Loucy (cell line): Measurements from ENCODE around the gene MTMR2.

Experiments used
- H2AFZ ChIP-seq: fragments of 200-600 bp; sonication (generic); 2 replicates; pipeline ENCODE4 v1.6.0; 2016; ENCODE audit warnings: antibody characterized with exemption, mild to moderate bottlenecking, low read length, moderate library complexity
- H3F3A ChIP-seq: fragments of 200-600 bp; 2 replicates; pipeline ENCODE4 v1.6.0; 2016; ENCODE audit warnings: antibody characterized with exemption, low read depth, mild to moderate bottlenecking
- H3K27me3 ChIP-seq: fragments of 200-600 bp; sonication (generic); 2 replicates; pipeline ENCODE4 v1.6.1; 2014; ENCODE audit warnings: low read length, mild to moderate bottlenecking; ENCODE audit not compliant: insufficient read depth, poor library complexity, severe bottlenecking
- H3K36me3 ChIP-seq: fragments of 200-600 bp; sonication (generic); 2 replicates; pipeline ENCODE4 v1.6.1; 2016; ENCODE audit warnings: low read length; ENCODE audit not compliant: insufficient read depth
- H3K4me1 ChIP-seq: fragments of 200-600 bp; sonication (generic); 2 replicates; pipeline ENCODE4 v1.5.1; 2014; ENCODE audit warnings: low read length, mild to moderate bottlenecking; ENCODE audit not compliant: insufficient read depth, poor library complexity, severe bottlenecking
- H3K4me2 ChIP-seq: fragments of 200-600 bp; sonication (generic); 2 replicates; pipeline ENCODE4 v1.6.0; 2014; ENCODE audit warnings: antibody characterized with exemption, low read length, low read depth, mild to moderate bottlenecking; ENCODE audit not compliant: poor library complexity, severe bottlenecking
- H3K4me3 ChIP-seq: fragments of 200-600 bp; sonication (generic); 2 replicates; pipeline ENCODE4 v1.5.1; 2014; ENCODE audit warnings: low read length, mild to moderate bottlenecking, mixed read lengths; ENCODE audit not compliant: poor library complexity, severe bottlenecking
- H3K79me2 ChIP-seq: fragments of 200-600 bp; sonication (generic); 2 replicates; pipeline ENCODE4 v1.6.1; 2014; ENCODE audit warnings: low read length; ENCODE audit not compliant: insufficient read depth
- H3K9ac ChIP-seq: fragments of 200-600 bp; sonication (generic); 2 replicates; pipeline ENCODE4 v1.6.0; 2014; ENCODE audit warnings: mild to moderate bottlenecking, low read depth, low read length, moderate library complexity; ENCODE audit not compliant: poor library complexity, severe bottlenecking
- H3K9me2 ChIP-seq: fragments of 200-600 bp; sonication (generic); replicated peaks from 2 replicates; pipeline ENCODE4 v1.6.1; 2016; ENCODE audit warnings: low read depth, low read length, mixed read lengths
- H3K9me3 ChIP-seq: fragments of 200-600 bp; sonication (generic); 2 replicates; pipeline ENCODE4 v1.6.1; 2014; ENCODE audit warnings: mild to moderate bottlenecking, antibody characterized with exemption, low read length, low read depth; ENCODE audit not compliant: insufficient read depth
- H4K20me1 ChIP-seq: fragments of 200-600 bp; sonication (generic); 2 replicates; pipeline ENCODE4 v1.6.0; 2014; ENCODE audit warnings: antibody characterized with exemption, low read length, mild to moderate bottlenecking; ENCODE audit not compliant: insufficient read depth, poor library complexity, severe bottlenecking
- EZH2phosphoT487 ChIP-seq: fragments of 200-600 bp; IDR thresholded peaks from 2 replicates; pipeline ENCODE4 v1.6.1; 2018; ENCODE audit warnings: antibody characterized with exemption, mild to moderate bottlenecking, moderate library complexity, borderline replicate concordance
- TF ChIP-seq, protein P1 (sequence below): fragments of 200-600 bp; sonication (generic); conservative IDR thresholded peaks from 2 replicates; pipeline ENCODE4 v1.5.1; 2014; ENCODE audit warnings: mild to moderate bottlenecking, antibody characterized with exemption, low read length

Gene MTMR2

DNA sequence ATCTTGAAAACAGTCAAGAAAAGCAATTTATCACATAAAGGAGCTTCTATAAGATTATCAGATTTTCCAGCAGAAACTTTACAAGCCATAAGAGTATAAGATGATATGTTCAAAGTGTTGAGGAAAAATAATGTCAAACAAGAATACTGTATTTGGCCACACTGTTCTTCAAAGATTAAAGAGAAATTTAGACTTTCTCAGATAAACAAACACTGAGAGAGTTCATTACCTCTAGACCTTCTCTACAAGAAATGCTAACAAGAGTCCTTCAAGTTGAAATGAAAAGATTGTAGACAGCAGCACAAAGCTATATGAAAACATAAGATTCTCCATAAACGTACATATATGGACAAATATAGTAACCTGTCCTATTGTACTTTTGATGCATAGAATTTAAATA lies 8.0 kb upstream of the MTMR2 start:
- Histone ChIP-seq H2AFZ (no peak overlapping the region), H3K27me3 (no peaks in the 10 kb centered on the region), H3K4me2 (no peak overlapping the region), H3F3A (no peaks in the 10 kb centered on the region), H3K4me1 (no peaks in the 10 kb centered on the region), H3K79me2 (no peaks in the 10 kb centered on the region), H3K36me3 (no peaks in the 10 kb centered on the region), H3K4me3 (no peak overlapping the region), H4K20me1 (no peaks in the 10 kb centered on the region), H3K9me3 (peaks cover 3% of the 10 kb centered on the region; the same call in 1 of the 2 replicates), H3K9ac (no peak overlapping the region), H3K9me2 (no peaks in the 10 kb centered on the region)
- TF ChIP-seq EZH2phosphoT487: no peak
- TF ChIP-seq, protein P1, sequence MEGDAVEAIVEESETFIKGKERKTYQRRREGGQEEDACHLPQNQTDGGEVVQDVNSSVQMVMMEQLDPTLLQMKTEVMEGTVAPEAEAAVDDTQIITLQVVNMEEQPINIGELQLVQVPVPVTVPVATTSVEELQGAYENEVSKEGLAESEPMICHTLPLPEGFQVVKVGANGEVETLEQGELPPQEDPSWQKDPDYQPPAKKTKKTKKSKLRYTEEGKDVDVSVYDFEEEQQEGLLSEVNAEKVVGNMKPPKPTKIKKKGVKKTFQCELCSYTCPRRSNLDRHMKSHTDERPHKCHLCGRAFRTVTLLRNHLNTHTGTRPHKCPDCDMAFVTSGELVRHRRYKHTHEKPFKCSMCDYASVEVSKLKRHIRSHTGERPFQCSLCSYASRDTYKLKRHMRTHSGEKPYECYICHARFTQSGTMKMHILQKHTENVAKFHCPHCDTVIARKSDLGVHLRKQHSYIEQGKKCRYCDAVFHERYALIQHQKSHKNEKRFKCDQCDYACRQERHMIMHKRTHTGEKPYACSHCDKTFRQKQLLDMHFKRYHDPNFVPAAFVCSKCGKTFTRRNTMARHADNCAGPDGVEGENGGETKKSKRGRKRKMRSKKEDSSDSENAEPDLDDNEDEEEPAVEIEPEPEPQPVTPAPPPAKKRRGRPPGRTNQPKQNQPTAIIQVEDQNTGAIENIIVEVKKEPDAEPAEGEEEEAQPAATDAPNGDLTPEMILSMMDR: no peak

- H4K20me1 ChIP-seq: no peaks in the 10 kb centered on the region
- no peaks in the 10 kb centered on the region for H3K79me2 ChIP-seq
- no peak overlapping the region for H3K4me2 ChIP-seq
- no peak overlapping the region for H3K4me3 ChIP-seq
- no peak overlapping the region for H3K9ac ChIP-seq
- H3K9me2 ChIP-seq: no peaks in the 10 kb centered on the region
- TF ChIP-seq EZH2phosphoT487: no peak
- TF ChIP-seq, protein P1: no peak
- H3K9me3 ChIP-seq: peaks cover 3% of the 10 kb centered on the region; the same call in 1 of the 2 replicates
- H3K27me3 ChIP-seq: no peaks in the 10 kb centered on the region
- no peaks in the 10 kb centered on the region for H3K36me3 ChIP-seq
- H3F3A ChIP-seq: no peaks in the 10 kb centered on the region
- no peak overlapping the region for H2AFZ ChIP-seq
- H3K4me1 ChIP-seq: no peaks in the 10 kb centered on the region
Measured at GRCh38 chr11:95930948-95931347, 7.0 kb upstream of the MTMR2 start.

DNA sequence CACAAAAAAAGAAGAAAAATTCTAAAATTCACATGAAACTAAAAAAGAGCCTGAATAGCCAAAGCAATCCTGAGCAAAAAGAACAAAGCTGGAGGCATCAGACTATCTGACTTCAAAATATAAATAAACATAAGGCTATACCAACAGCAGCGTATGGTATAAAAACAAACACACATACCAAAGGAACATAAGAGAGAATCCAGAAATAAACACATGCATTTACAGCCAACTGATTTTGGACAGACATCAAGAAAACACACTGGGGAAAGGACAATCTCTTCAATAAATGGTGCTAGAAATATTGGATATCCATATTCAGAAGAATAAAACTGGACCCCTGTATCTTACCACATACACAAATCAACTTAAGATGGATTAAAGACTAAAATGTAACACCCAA lies 2.8 kb upstream of the MTMR2 start:
- Histone ChIP-seq H3K4me2 (no peak overlapping the region), H3K79me2 (peaks cover 30% of the 10 kb centered on the region)
- TF ChIP-seq EZH2phosphoT487: no peak
- TF ChIP-seq, protein P1: no peak

More for the DNA sequence above, 2.8 kb upstream of the MTMR2 start:
- no peak overlapping the region for H3K4me3 ChIP-seq
- no peak overlapping the region for H2AFZ ChIP-seq
- H3K36me3 ChIP-seq: no peaks in the 10 kb centered on the region
- H3K9me2 ChIP-seq: no peaks in the 10 kb centered on the region
- peaks cover 5% of the 10 kb centered on the region for H4K20me1 ChIP-seq
- no peaks in the 10 kb centered on the region for H3K27me3 ChIP-seq
- no peak overlapping the region for H3K9ac ChIP-seq
- H3K9me3 ChIP-seq: peaks cover 3% of the 10 kb centered on the region; the same call in 1 of the 2 replicates
- peaks cover 27% of the 10 kb centered on the region for H3K4me1 ChIP-seq
- H3F3A ChIP-seq: no peaks in the 10 kb centered on the region
